IMR-90 (cell line): ENCODE data around the gene HPCAL4. TPM values are rescaled to one million over a fixed set of nuclear protein-coding genes. Genes with fewer than 3 reads are reported as not detected.

Experiments
- ATAC-seq: fragments of 200-7000 bp; cut with Tn5 transposase; 2 replicates; pipeline ENCODE4 v1.9.1; 2020; ENCODE audit warnings: low read depth, mild to moderate bottlenecking, moderate library complexity
- BruUV-seq: library from RNA; stranded (reverse); fragments of 400-500 nt; replicated peaks from 2 replicates; lab custom pipeline; 2021; lab: Mats Ljungman, UMichigan
- CTCF ChIA-PET: fragments of 300-600 bp; formaldehyde crosslinking; extraction: SDS; loops from one replicate; lab custom pipeline; 2021; ENCODE audit warnings: antibody characterized with exemption; lab: Yijun Ruan, JAX
- POLR2A ChIA-PET: fragments of 300-600 bp; sonication (Branson Sonifier 250); formaldehyde crosslinking; loops from one replicate; lab custom pipeline; 2022; ENCODE audit warnings: antibody characterized with exemption; ENCODE audit not compliant: unreplicated experiment; lab: Charles Lee
- DNase-seq: peaks from one replicate; pipeline ENCODE4 v3.0.0; 2013
- H2AFZ ChIP-seq: replicated peaks from 2 replicates; pipeline ENCODE3; 2013; ENCODE audit warnings: low read length, mild to moderate bottlenecking; ENCODE audit not compliant: poor library complexity
- H2AK5ac ChIP-seq: 2 replicates; pipeline ENCODE4 v1.6.1; 2013; ENCODE audit warnings: low read depth, low read length, inconsistent platforms
- H2AK9ac ChIP-seq: replicated peaks from 2 replicates; pipeline ENCODE3; 2013; ENCODE audit warnings: mild to moderate bottlenecking, low read depth, low read length, moderate library complexity; ENCODE audit not compliant: poor library complexity
- H2BK120ac ChIP-seq: 2 replicates; pipeline ENCODE4 v1.6.1; 2013; ENCODE audit warnings: low read depth, low read length, inconsistent platforms
- H2BK15ac ChIP-seq: 3 replicates; pipeline ENCODE4 v1.6.1; 2013; ENCODE audit warnings: low read depth, low read length, inconsistent platforms
- H2BK20ac ChIP-seq: 2 replicates; pipeline ENCODE4 v1.6.1; 2013; ENCODE audit warnings: low read depth, mild to moderate bottlenecking, inconsistent platforms, low read length, moderate library complexity
- H2BK5ac ChIP-seq: 2 replicates; pipeline ENCODE4 v1.6.1; 2013; ENCODE audit warnings: mild to moderate bottlenecking, low read depth, low read length, inconsistent platforms; ENCODE audit not compliant: poor library complexity, severe bottlenecking
- H3K14ac ChIP-seq: replicated peaks from 2 replicates; pipeline ENCODE4 v1.6.1; 2013; ENCODE audit warnings: low read depth, low read length, inconsistent platforms
- H3K18ac ChIP-seq: 2 replicates; pipeline ENCODE4 v1.6.1; 2013; ENCODE audit warnings: low read depth, low read length, control low read depth
- H3K23ac ChIP-seq: 2 replicates; pipeline ENCODE4 v1.6.1; 2013; ENCODE audit warnings: low read depth, low read length, inconsistent platforms
- H3K27ac ChIP-seq: 2 replicates; pipeline ENCODE4 v1.5.1; 2013; ENCODE audit warnings: mild to moderate bottlenecking, control low read depth, low read length; ENCODE audit not compliant: insufficient read depth
- H3K27me3 ChIP-seq: 2 replicates; pipeline ENCODE4 v1.6.1; 2013; ENCODE audit warnings: low read length; ENCODE audit not compliant: control insufficient read depth, insufficient read depth
- H3K36me3 ChIP-seq: 2 replicates; pipeline ENCODE4 v1.6.1; 2013; ENCODE audit warnings: low read length, mixed read lengths; ENCODE audit not compliant: control insufficient read depth, insufficient read depth
- H3K4ac ChIP-seq: 2 replicates; pipeline ENCODE4 v1.6.1; 2013; ENCODE audit warnings: low read depth, low read length, inconsistent platforms
- H3K4me1 ChIP-seq: 2 replicates; pipeline ENCODE4 v1.6.1; 2013; ENCODE audit warnings: low read length, mixed read lengths; ENCODE audit not compliant: control insufficient read depth, insufficient read depth
- H3K4me2 ChIP-seq: 2 replicates; pipeline ENCODE4 v1.6.1; 2013; ENCODE audit warnings: low read depth, mild to moderate bottlenecking, control low read depth, low read length, moderate library complexity
- H3K4me3 ChIP-seq: 2 replicates; pipeline ENCODE4 v1.5.1; 2013; ENCODE audit warnings: low read depth, mild to moderate bottlenecking, control low read depth, low read length, moderate library complexity; ENCODE audit not compliant: insufficient read depth
- H3K56ac ChIP-seq: 2 replicates; pipeline ENCODE4 v1.6.1; 2013; ENCODE audit warnings: low read length, inconsistent platforms; ENCODE audit not compliant: insufficient read depth; ENCODE audit errors: extremely low read depth
- H3K79me1 ChIP-seq, 2 experiments: 2 replicates each; pipeline ENCODE4 v1.6.1; 2013; ENCODE audit warnings: low read length in 2 of 2, inconsistent platforms in 1 of 2, low read depth in 1 of 2
- H3K9ac ChIP-seq: 2 replicates; pipeline ENCODE4 v1.6.1; 2013; ENCODE audit warnings: low read depth, low read length, control low read depth
- H3K9me1 ChIP-seq: 2 replicates; pipeline ENCODE4 v1.6.1; 2013; ENCODE audit warnings: low read length, inconsistent platforms; ENCODE audit not compliant: insufficient read depth
- H3K9me3 ChIP-seq: 2 replicates; pipeline ENCODE4 v1.6.1; 2013; ENCODE audit warnings: low read length; ENCODE audit not compliant: control insufficient read depth, insufficient read depth
- H4K20me1 ChIP-seq: 2 replicates; pipeline ENCODE4 v1.6.1; 2013; ENCODE audit warnings: low read length, inconsistent platforms; ENCODE audit not compliant: insufficient read depth
- H4K5ac ChIP-seq: 2 replicates; pipeline ENCODE4 v1.6.1; 2013; ENCODE audit warnings: mild to moderate bottlenecking, low read depth, low read length, control low read depth
- H4K8ac ChIP-seq, 2 experiments: 2 replicates each; pipeline ENCODE4 v1.6.1; 2013; ENCODE audit warnings: low read depth in 2 of 2, low read length in 2 of 2, control low read depth in 1 of 2, inconsistent platforms in 1 of 2
- H4K91ac ChIP-seq: 2 replicates; pipeline ENCODE4 v1.6.1; 2013; ENCODE audit warnings: low read depth, low read length, inconsistent platforms; ENCODE audit not compliant: insufficient read depth
- CEBPB ChIP-seq: IDR thresholded peaks from 2 replicates; pipeline ENCODE4 v1.6.1; 2012; ENCODE audit warnings: low read depth, low read length, improper control_type of control experiment
- FOS ChIP-seq: fragments of 150-350 bp; IDR thresholded peaks from 2 replicates; pipeline ENCODE4 v1.6.1; 2016; ENCODE audit warnings: low read depth, low read length
- MAFK ChIP-seq: IDR thresholded peaks from 2 replicates; pipeline ENCODE4 v1.6.1; 2012; ENCODE audit warnings: low read depth, low read length, improper control_type of control experiment
- MAZ ChIP-seq: IDR thresholded peaks from 2 replicates; pipeline ENCODE4 v1.6.1; 2012; ENCODE audit warnings: low read depth, mild to moderate bottlenecking, low read length, improper control_type of control experiment, moderate library complexity, borderline replicate concordance
- NFE2L2 ChIP-seq: fragments of 150-350 bp; IDR thresholded peaks from 2 replicates; pipeline ENCODE4 v1.6.1; 2016; ENCODE audit warnings: low read depth, mild to moderate bottlenecking, low read length
- POLR2A ChIP-seq: IDR thresholded peaks from 2 replicates; pipeline ENCODE4 v1.6.1; 2012; ENCODE audit warnings: mild to moderate bottlenecking, low read depth, low read length
- RAD21 ChIP-seq: IDR thresholded peaks from 2 replicates; pipeline ENCODE4 v1.6.1; 2012; ENCODE audit warnings: low read length, improper control_type of control experiment
- RCOR1 ChIP-seq: IDR thresholded peaks from 2 replicates; pipeline ENCODE4 v1.6.1; 2012; ENCODE audit warnings: mild to moderate bottlenecking, low read length, improper control_type of control experiment; ENCODE audit not compliant: insufficient replicate concordance
- WGBS, 2 experiments: methylation state at CpG; one replicate each; pipeline versions ENCODE4 v1.1.5 to v1.1.7; 2013; ENCODE audit warnings: missing lambda C conversion rate in 2 of 2; ENCODE audit not compliant: insufficient read length in 1 of 2; ENCODE audit errors: extremely low coverage in 2 of 2; 5-methylcytosine and 5-hydroxymethylcytosine counted together
- dilution Hi-C: fragments of 300-500 bp; cut with HindIII; formaldehyde crosslinking; loops from one replicate; pipeline ENCODE4 v1.14.3; 2018; ENCODE audit warnings: low sequenced_read_pairs; ENCODE audit not compliant: unreplicated experiment
- in situ Hi-C: fragments of 300-500 bp; cut with MboI; formaldehyde crosslinking; loops from 3 replicates; pipeline ENCODE4 v1.14.3; 2019; ENCODE audit warnings: low sequenced_read_pairs, inconsistent platforms, mixed read lengths
- intact Hi-C: fragments of 100-400 bp; cut with micrococcal nuclease; formaldehyde crosslinking; loops from 2 replicates; pipeline ENCODE4 v1.10.0; 2022
- polyA plus RNA-seq, 3 experiments: library from polyadenylated mRNA; depleted of rRNA; stranded (reverse); fragments of >200 nt; gene quantifications; 2 replicates each; pipeline ENCODE4 v1.2.3, GENCODE V29; 2012; ENCODE audit warnings: low replicate concordance in 1 of 3
- total RNA-seq: library from RNA; depleted of rRNA; stranded (reverse); fragments of >200 nt; gene quantifications from 2 replicates; pipeline ENCODE4 v1.2.3, GENCODE V29; 2012
- TF ChIP-seq, protein P1 (sequence below): fragments of 150-350 bp; IDR thresholded peaks from 2 replicates; pipeline ENCODE4 v1.6.1; 2017; ENCODE audit warnings: mild to moderate bottlenecking, antibody characterized with exemption, low read length, low read depth

Gene HPCAL4
- total and polyA plus RNA-seq, 2 of the 4 experiments (the other 2 are of a cell fraction): 0.02 TPM; not detected in 1

DNA sequence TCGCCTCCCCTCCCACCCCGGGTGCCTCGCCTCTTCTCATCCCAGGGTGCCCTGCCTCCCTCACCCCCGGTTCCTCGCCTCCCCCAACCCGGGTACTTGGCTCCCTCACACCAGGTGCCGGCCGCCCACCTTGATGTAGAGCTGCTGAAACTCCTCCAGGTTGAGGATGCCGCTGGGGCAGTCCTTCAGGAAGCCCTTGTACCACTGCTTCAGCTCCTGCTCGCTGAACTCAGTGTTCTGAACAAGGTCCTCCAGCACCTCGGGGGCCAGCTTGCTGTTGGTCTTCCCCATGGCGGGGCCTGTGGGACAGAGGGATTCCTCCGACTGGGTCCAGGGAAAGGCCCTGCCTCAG, 6.9 kb downstream of the HPCAL4 start:
- Histone ChIP-seq H3K18ac (no peak overlapping the region), H2BK20ac (no peak overlapping the region), H2AK5ac (no peak overlapping the region), H3K4me1 (no peaks in the 10 kb centered on the region), H3K23ac (no peak overlapping the region), H3K4ac (no peak overlapping the region), H3K27ac (no peak overlapping the region), H4K8ac (no peak overlapping the region), H3K14ac (no peak overlapping the region), H3K56ac (no peak overlapping the region), H3K79me1 (no peaks in the 10 kb centered on the region), H3K9me1 (no peaks in the 10 kb centered on the region), H2BK5ac (no peak overlapping the region), H4K91ac (no peak overlapping the region), H3K4me3 (no peak overlapping the region), H3K4me2 (no peak overlapping the region), H3K27me3 (peaks cover 86% of the 10 kb centered on the region), H3K36me3 (no peaks in the 10 kb centered on the region), H2AFZ (no peak overlapping the region), H2BK15ac (no peak overlapping the region), H4K5ac (no peak overlapping the region), H3K9ac (no peak overlapping the region), H2BK120ac (no peak overlapping the region), H2AK9ac (no peak overlapping the region), H3K9me3 (peaks cover 4% of the 10 kb centered on the region), H4K20me1 (no peaks in the 10 kb centered on the region; the same call in 1 of the 2 replicates)
- DNase-seq: no peak
- in situ Hi-C loops (no loop called here), intact Hi-C loops (no loop called here), dilution Hi-C loops (no loop called here)
- 51% methylated on average over 3 of the region's 13 CpGs; no CpG with 5 or more reads in 1 of the 2 experiments for WGBS, 2 experiments
- ChIA-PET CTCF (no interaction called here), POLR2A (interaction anchor here (0.5 kb wide), 1 partner anchor 9 kb away, joined by 5 read pairs; no protein-coding TSS in a partner anchor)
- no TSS peak for BruUV-seq
- no peak for ATAC-seq
- TF ChIP-seq MAZ (no peak), FOS (no peak), RCOR1 (no peak), MAFK (no peak), CEBPB (no peak), RAD21 (no peak), POLR2A (no peak), NFE2L2 (no peak)
- TF ChIP-seq, protein P1, sequence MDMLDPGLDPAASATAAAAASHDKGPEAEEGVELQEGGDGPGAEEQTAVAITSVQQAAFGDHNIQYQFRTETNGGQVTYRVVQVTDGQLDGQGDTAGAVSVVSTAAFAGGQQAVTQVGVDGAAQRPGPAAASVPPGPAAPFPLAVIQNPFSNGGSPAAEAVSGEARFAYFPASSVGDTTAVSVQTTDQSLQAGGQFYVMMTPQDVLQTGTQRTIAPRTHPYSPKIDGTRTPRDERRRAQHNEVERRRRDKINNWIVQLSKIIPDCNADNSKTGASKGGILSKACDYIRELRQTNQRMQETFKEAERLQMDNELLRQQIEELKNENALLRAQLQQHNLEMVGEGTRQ: no peak
